ENCODE results near the gene CILP2. TPM values are rescaled to one million over a fixed set of nuclear protein-coding genes. Genes with fewer than 3 reads are reported as not detected.

The CILP2 gene
- total and polyA plus RNA-seq, 9 of the 15 experiments (the other 6 are each of a cell fraction or from before 2014, with no cell fraction given) = 0.04 to 0.35 (median 0.05) TPM; not detected in 2

- TF ChIP-seq MCM7 (IDR thresholded peaks at IDR 0.05) (no peak), RAD21 (CRISPR knock-in tag; conservative IDR thresholded peaks at IDR 0.05 in 1 of 2, IDR thresholded peaks at IDR 0.05 in 1 of 2) (peak; percentile 79 to 81), NCOA4 (IDR thresholded peaks at IDR 0.05; ENCODE audit: partially characterized antibody) (no peak), DEAF1 (CRISPR knock-in tag; IDR thresholded peaks at IDR 0.05) (peak; percentile 75), SP1 (CRISPR knock-in tag; IDR thresholded peaks at IDR 0.05) (0 out of 2 replicates have a peak, but pooled peaks have one; percentile 28), RERE (CRISPR knock-in tag; IDR thresholded peaks at IDR 0.05; ENCODE audit: borderline replicate concordance) (no peak), ZZZ3 (IDR thresholded peaks at IDR 0.05) (0 out of 2 replicates have a peak, but pooled peaks have one; percentile 15), KDM1A (IDR thresholded peaks at IDR 0.05) (no peak), ZNF140 (CRISPR knock-in tag; IDR thresholded peaks at IDR 0.05) (no peak), ZFX (CRISPR knock-in tag; IDR thresholded peaks at IDR 0.05) (no peak), BRF1 (IDR thresholded peaks at IDR 0.05; ENCODE audit: borderline replicate concordance, extremely low read depth, insufficient read length) (no peak), NBN (IDR thresholded peaks at IDR 0.05; ENCODE audit: low read depth) (no peak), EGR1 (conservative IDR thresholded peaks at IDR 0.05) (no peak), RFX1 (IDR thresholded peaks at IDR 0.05) (no peak), CLOCK (CRISPR knock-in tag; IDR thresholded peaks at IDR 0.05; ENCODE audit: borderline replicate concordance) (no peak), ZNF75A (CRISPR knock-in tag; IDR thresholded peaks at IDR 0.05) (no peak), ZNF311 (CRISPR knock-in tag; IDR thresholded peaks at IDR 0.05) (no peak)
These were observed 47.7 kb upstream of the CILP2 start (continued) for GRCh38 chr19:19490214-19490968.

Data from K562 (cell line).